ENCODE results near the gene STK11. TPM values are rescaled to one million over a fixed set of nuclear protein-coding genes. Genes with fewer than 3 reads are reported as not detected.

STK11 gene
- total and polyA plus RNA-seq, 2 donors = 31.7 to 56.5 TPM

DNA sequence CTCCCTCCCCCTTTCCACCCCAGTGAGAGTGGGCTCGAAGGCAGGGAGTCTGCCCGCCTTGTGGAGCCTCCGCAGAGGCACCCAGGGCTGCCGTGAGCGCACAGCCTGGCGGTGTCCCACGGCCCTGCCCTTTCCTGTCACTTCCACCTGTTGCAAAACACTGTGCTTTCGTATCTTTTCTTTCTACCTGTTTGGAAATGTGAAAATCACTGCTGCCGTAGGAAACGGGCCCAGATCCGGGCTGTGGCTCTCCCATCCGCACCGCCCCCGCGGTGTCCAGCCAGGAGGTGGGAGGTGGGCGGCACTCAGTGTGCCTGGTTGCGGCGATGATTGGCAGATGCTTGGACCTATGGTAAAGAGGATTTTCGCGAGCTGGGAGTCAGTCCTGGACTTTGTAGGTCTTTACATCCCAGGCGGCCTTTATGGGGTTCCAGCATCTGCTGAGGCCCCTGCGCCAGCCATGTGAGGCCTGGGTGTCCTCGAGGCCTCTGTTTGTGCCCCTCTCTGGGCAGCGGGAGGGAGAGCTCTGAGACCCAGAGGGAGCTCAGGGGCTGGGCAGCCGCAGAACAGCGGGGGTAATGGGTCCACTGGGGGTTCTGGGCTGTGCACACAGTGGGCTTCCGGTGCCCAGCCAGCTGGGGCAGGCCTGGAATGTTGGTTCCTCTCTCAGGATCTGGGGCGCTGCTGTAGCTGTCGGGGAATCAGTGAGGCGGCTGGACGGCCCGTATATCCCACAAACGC lies 6.1 kb downstream of the STK11 start:
- H3K4me3 ChIP-seq (ENCODE audit: low read depth, low read length) = no peak overlapping the region
- WGBS = 84% methylated on average over 33 of the region's 33 CpGs
- no peaks in the 10 kb centered on the region for H3K36me3 ChIP-seq (ENCODE audit: insufficient read depth)
- no peak for DNase-seq (ENCODE audit: extremely low spot score)
- peaks cover 3% of the 10 kb centered on the region for H3K4me1 ChIP-seq (ENCODE audit: insufficient read depth)
- H3K27ac ChIP-seq (ENCODE audit: low read depth) = no peak overlapping the region

DNA sequence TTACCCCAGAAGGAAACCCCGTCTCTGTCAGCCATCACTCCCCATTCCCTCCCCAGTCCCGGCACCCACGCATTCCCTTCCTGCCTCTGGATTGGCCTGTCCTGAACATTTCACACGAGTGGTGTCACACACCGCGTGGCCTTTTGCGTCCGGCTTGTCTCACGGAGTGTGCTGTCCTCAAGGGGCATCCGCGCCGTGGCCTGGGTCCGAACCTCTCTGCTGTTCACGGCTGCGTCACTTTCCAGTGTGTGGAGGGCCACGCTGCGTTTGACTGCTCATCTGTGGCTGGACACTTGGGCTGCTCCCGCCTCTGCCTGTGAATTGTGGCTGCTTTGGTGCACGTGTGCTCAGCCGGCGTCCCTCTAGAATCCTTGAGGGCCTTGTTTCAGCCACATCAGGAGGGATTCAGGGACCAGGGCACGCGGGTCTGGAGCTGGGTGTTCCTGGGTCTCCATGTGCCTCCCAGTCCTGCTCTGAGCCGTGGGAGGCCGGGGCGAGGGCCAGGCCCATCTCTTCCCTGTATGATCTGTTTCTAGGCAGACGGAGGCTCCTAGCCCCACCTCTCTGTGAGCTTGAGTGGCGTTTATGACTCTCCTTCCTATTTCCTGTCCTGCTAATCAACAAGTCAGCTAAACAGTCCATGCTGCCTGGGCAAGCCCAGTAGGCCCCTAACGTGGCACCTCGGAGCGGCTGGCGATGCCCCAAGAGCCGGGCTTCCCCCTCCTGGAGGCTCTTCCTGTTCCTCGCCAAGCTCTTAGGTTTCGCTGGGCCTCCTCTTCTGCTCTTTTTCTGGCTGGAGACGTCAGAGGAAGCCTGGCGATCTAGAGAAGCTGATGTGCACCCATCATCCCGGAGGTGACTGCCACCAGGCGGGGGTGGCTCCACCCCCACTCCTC lies 8.1 kb downstream of the STK11 start:
- DNase-seq (ENCODE audit: extremely low spot score) = no peak
- Histone ChIP-seq H3K36me3 (ENCODE audit: insufficient read depth) (no peaks in the 10 kb centered on the region), H3K4me1 (ENCODE audit: insufficient read depth) (peaks cover 3% of the 10 kb centered on the region), H3K4me3 (ENCODE audit: low read depth, low read length) (no peak overlapping the region), H3K27ac (ENCODE audit: low read depth) (no peak overlapping the region)
- WGBS = 58% methylated on average over 39 of the region's 39 CpGs

DNA sequence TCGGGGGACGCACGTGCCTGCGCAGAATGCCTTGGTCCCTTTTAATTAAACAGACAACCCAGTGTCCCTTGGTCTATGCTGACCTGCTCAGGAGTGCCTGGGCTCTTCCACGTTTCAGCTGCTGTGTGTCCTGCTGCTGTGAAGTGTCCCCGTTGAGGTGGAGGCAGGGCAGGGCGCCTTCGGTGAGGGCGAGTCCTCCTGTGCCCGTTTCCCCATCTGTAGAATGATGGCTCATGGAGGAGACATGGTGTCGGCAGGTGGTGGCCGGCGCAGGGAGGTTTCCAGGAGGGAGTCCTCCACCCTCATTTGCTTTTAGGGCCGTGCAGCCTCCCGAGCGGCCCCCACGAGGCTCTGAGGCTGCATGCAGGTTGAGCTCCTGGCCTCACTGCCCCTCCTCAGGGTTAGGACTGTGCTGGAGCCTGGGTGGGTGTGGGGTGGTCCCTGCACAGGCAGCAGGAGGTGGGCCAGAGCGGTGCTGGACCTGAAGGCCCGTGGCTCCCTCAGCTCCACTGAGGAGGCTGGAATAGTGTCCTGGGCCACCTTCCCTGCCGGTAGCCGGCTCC lies 8.8 kb downstream of the STK11 start:
- Histone ChIP-seq H3K27ac (ENCODE audit: low read depth) (peak overlapping the region; percentile 59), H3K36me3 (ENCODE audit: insufficient read depth) (no peaks in the 10 kb centered on the region), H3K4me3 (ENCODE audit: low read depth, low read length) (no peak overlapping the region), H3K4me1 (ENCODE audit: insufficient read depth) (peaks cover 3% of the 10 kb centered on the region)
- no peak for DNase-seq (ENCODE audit: extremely low spot score)
- 65% methylated on average over 21 of the region's 21 CpGs for WGBS

DNA sequence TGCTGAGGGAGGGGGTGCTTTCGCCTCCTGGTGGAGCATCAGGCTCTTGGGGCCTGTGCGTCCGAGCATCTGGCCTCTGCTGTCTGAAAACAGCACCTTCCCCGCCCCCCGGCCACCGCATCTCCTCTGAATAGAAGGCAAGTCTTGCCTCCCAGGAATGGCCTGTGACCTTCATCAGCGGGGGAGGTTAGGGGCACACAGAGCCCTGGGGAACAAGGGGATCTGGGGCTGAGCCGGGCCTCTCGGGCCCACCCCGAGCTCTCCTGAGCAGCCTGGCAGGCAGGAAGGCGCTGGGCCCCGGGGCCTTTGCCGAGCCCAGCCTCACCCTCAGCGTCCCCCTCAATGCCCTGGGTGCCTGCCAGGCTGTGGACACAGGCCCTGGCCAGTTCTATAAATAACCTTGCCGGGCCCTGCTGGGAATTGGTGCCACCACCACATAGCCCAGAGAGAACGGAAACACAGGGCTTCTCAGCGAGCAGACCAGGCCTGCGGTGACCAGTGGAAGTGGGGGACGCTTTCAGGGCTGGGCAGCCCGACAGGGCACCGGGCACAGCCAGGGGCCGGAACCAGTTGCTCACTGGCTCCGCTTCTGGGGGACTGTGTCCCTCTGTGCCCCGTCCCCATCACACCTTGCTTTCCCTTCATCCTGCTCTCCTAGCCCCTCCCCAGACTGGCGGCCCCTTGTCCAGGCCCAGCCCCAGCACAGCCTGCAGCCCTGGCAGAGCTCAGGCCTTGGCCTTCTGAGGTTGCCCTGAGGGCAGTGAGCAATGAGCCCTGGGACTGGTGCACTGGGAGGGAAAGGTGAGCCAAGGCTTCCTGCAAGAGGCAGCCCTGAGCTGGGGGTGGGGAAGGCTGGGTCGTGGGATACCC lies 9.5 kb downstream of the STK11 start:
- no peak overlapping the region for H3K4me3 ChIP-seq (ENCODE audit: low read depth, low read length)
- H3K36me3 ChIP-seq (ENCODE audit: insufficient read depth) = no peaks in the 10 kb centered on the region
- no peak for DNase-seq (ENCODE audit: extremely low spot score)
- H3K4me1 ChIP-seq (ENCODE audit: insufficient read depth) = peaks cover 1% of the 10 kb centered on the region
- 59% methylated on average over 26 of the region's 26 CpGs for WGBS
- peak overlapping the region; percentile 59 for H3K27ac ChIP-seq (ENCODE audit: low read depth)

DNA sequence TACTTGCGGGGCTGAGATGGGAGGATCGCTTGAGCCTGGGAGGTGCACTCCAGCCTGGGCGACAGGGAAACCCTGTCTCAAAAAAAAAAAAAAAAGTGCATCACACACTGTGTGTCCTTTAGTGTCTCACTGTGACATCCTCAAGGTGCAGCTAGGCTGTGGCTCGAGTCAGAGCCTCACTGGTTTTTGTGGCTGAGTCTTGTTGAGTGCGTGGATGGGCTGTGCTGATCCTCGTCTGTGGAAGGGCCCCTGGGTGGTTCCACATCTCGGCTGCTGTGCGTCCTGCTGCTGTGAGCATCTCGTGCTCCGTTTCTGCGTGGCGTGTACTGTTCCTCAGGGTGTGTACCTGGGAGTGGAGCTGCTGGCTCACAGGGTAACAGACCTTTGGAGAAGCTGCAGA lies 11.2 kb downstream of the STK11 start:
- 85% methylated on average over 12 of the region's 12 CpGs for WGBS
- H3K27ac ChIP-seq (ENCODE audit: low read depth) = no peak overlapping the region
- H3K36me3 ChIP-seq (ENCODE audit: insufficient read depth) = peaks cover 3% of the 10 kb centered on the region
- peaks cover 1% of the 10 kb centered on the region for H3K4me1 ChIP-seq (ENCODE audit: insufficient read depth)
- no peak for DNase-seq (ENCODE audit: extremely low spot score)
- H3K4me3 ChIP-seq (ENCODE audit: low read depth, low read length) = no peak overlapping the region

DNA sequence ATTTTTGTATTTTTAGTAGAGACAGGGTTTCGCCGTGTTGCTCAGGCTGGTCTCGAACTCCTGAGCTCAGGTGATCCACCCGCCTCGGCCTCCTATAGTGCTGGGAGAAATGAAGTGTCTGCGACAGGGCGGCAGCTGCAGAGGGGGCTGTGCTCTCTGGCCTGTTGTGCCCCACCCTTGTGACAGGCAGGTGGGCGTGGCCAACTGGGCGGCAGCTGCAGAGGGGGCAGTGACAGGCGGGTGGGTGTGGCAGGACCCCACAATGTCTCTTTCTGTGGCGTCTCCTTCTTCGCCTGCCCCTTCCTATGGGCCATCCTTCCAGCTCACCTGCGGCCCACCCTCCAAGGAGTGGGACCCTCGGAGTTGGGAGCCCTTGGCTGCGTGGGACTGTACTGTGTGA lies 11.8 kb downstream of the STK11 start:
- Histone ChIP-seq H3K4me3 (ENCODE audit: low read depth, low read length) (no peak overlapping the region), H3K4me1 (ENCODE audit: insufficient read depth) (peaks cover 1% of the 10 kb centered on the region), H3K36me3 (ENCODE audit: insufficient read depth) (peaks cover 3% of the 10 kb centered on the region), H3K27ac (ENCODE audit: low read depth) (no peak overlapping the region)
- WGBS = 81% methylated on average over 15 of the region's 15 CpGs
- no peak for DNase-seq (ENCODE audit: extremely low spot score)

DNA sequence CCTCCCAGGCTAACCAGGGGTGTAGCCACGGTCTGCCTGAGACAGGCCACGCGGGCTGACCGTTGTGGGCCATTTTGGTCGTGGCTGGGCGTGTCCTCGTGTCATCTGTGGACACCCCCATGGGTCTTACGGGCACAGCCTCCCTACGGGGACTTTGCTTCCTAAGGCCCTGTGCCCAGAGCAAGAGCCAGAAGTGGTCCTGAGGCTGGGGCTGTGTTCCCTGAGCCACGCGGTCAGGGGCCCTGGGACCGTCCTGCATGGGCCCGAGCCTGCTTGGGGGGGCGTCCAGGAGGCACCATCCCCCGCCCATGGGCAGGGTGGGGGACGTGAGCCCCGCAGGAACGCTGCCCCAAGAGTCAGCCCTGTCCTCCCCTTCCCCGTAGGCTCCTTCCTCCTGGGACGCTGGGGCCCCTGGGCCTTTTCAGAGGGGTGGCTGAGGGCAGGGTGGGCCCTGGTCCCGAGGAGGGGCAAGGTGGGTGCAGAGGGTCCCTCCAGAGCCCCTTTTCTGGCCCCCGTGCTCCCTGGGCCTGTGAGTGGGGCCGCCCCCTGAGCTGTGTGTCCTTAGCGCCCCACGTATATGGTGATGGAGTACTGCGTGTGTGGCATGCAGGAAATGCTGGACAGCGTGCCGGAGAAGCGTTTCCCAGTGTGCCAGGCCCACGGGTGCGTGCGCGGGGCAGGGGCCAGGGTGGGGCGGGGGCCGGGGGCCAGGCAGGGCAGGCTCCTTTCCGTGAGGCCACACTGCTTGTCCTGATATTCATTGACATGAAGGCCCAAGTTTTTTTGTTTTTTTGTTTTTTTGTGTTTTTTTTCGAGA lies 13.4 kb downstream of the STK11 start:
- Histone ChIP-seq H3K4me3 (ENCODE audit: low read depth, low read length) (no peak overlapping the region), H3K27ac (ENCODE audit: low read depth) (no peak overlapping the region), H3K4me1 (ENCODE audit: insufficient read depth) (peaks cover under 1% of the 10 kb centered on the region), H3K36me3 (ENCODE audit: insufficient read depth) (peaks cover 3% of the 10 kb centered on the region)
- WGBS = 90% methylated on average over 37 of the region's 37 CpGs
- DNase-seq (ENCODE audit: extremely low spot score) = no peak

DNA sequence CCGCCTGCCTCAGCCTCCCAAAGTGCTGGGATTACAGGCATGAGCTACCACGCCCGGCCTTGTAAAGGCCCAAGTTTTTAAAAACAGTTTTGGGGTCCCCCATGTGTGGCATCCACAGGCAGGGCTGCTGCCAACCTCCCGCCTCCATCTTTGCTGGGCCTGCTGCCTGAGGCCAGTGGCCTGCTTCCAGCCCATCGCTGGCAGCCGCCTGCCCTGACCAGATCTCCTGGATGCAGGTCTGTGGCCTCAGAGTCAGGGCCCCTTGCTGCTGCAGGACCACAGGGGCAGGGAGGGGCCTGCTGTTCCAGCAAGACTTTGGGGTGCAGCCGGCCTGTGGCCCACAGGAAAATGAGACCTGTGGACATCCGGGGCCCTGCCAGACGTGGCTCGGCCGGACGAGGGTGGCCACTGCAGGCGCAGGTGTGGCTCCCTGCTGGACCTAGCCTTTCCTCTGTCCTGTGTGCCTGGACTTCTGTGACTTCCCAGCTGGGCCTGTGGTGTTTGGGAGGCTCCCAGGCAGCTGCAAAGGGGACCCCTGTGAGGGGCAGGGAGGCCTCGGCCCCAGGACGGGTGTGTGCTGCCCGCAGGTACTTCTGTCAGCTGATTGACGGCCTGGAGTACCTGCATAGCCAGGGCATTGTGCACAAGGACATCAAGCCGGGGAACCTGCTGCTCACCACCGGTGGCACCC lies 14.4 kb downstream of the STK11 start:
- DNase-seq (ENCODE audit: extremely low spot score) = no peak
- 92% methylated on average over 19 of the region's 19 CpGs for WGBS
- Histone ChIP-seq H3K27ac (ENCODE audit: low read depth) (no peak overlapping the region), H3K4me3 (ENCODE audit: low read depth, low read length) (no peak overlapping the region), H3K4me1 (ENCODE audit: insufficient read depth) (no peaks in the 10 kb centered on the region), H3K36me3 (ENCODE audit: insufficient read depth) (peaks cover 3% of the 10 kb centered on the region)

DNA sequence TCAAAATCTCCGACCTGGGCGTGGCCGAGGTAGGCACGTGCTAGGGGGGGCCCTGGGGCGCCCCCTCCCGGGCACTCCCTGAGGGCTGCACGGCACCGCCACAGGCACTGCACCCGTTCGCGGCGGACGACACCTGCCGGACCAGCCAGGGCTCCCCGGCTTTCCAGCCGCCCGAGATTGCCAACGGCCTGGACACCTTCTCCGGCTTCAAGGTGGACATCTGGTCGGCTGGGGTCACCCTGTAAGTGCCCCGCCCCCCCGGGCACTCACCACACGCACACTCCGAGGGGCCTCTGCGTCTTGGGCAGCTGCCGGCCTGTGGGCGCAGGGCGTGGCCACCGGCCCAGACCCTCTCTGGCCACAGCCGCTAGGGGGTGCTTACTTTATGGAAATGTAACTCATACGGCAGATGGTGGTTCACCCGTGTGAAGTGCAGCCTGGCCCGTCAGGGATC lies 14.9 kb downstream of the STK11 start:
- 86% methylated on average over 33 of the region's 33 CpGs for WGBS
- no peaks in the 10 kb centered on the region for H3K4me1 ChIP-seq (ENCODE audit: insufficient read depth)

DNA sequence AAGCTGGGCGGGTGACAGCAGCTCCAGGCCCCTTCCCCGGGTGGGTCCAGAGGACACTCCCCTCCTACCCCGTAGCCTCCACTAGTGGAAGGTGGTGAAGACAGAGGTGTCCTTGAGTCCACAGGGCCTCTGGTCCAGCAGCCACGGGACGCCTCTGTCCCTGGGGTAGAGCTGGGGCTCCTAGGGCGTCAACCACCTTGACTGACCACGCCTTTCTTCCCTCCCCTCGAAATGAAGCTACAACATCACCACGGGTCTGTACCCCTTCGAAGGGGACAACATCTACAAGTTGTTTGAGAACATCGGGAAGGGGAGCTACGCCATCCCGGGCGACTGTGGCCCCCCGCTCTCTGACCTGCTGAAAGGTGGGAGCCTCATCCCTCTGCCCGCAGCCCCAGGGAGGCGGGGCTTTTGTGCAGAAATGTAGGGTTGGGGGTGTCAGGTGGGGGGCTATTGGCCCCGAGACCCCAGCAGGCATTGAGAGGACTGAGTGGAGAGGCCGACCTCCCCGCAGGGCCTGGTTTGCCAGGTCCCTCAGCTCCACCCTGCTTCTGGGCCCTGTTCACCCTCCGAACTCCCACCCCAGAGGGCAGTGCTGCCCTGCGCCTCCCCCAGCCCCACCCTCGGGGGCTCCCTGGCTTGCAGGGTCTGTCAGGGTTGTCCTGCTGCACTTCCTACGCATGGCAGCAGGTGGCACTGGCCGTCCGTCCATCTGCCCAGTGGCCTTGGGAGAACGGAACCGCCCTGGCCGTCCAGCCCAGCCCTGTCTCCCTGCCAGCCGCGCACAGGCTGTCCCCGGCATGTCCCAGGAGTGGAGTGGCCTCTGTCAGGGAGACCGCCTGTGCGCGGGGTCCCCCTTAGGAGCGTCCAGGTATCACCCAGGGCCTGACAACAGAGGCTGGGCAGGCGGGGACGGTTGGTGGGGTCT lies 15.7 kb downstream of the STK11 start:
- DNase-seq (ENCODE audit: extremely low spot score) = no peak
- H3K4me1 ChIP-seq (ENCODE audit: insufficient read depth) = no peaks in the 10 kb centered on the region
- H3K36me3 ChIP-seq (ENCODE audit: insufficient read depth) = peaks cover 3% of the 10 kb centered on the region
- WGBS = 67% methylated on average over 38 of the region's 38 CpGs
- H3K4me3 ChIP-seq (ENCODE audit: low read depth, low read length) = no peak overlapping the region
- no peak overlapping the region for H3K27ac ChIP-seq (ENCODE audit: low read depth)

More for the DNA sequence above, 14.9 kb downstream of the STK11 start:
- no peak overlapping the region for H3K27ac ChIP-seq (ENCODE audit: low read depth)
- peaks cover 3% of the 10 kb centered on the region for H3K36me3 ChIP-seq (ENCODE audit: insufficient read depth)
- no peak for DNase-seq (ENCODE audit: extremely low spot score)
- no peak overlapping the region for H3K4me3 ChIP-seq (ENCODE audit: low read depth, low read length)

DNA sequence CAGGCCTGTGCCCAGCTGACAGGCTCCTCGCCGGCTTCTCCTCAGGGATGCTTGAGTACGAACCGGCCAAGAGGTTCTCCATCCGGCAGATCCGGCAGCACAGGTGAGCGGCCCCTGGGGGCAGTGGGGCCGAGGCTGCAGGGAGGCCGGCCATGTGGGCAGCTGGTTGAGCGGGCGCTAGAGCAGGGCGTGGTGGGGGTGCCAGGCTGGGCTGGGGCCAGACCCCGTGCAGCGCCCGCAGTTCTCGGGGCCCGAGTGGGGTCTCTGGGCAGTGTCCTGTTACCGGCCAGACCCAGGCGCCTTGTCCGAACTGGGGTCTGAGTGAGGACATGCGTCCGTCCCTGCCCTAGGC lies 16.3 kb downstream of the STK11 start:
- H3K4me1 ChIP-seq (ENCODE audit: insufficient read depth) = no peaks in the 10 kb centered on the region
- 88% methylated on average over 22 of the region's 22 CpGs for WGBS
- H3K27ac ChIP-seq (ENCODE audit: low read depth) = no peak overlapping the region
- H3K36me3 ChIP-seq (ENCODE audit: insufficient read depth) = peaks cover 6% of the 10 kb centered on the region
- no peak for DNase-seq (ENCODE audit: extremely low spot score)
- H3K4me3 ChIP-seq (ENCODE audit: low read depth, low read length) = no peak overlapping the region
